Ishikawa (cell line): ENCODE measurements around the gene SRD5A1.

Experiments used
- CEBPB ChIP-seq: IDR thresholded peaks from 2 replicates; pipeline ENCODE4 v1.6.1; 2012
- CREB1 ChIP-seq: IDR thresholded peaks from 2 replicates; pipeline ENCODE4 v1.6.1; 2012; ENCODE audit warnings: low read depth
- EGR1 ChIP-seq: IDR thresholded peaks from 2 replicates; pipeline ENCODE4 v1.6.1; 2012
- EP300 ChIP-seq: IDR thresholded peaks from 2 replicates; pipeline ENCODE4 v1.6.1; 2012; ENCODE audit warnings: borderline replicate concordance
- FOXM1 ChIP-seq: IDR thresholded peaks from 2 replicates; pipeline ENCODE4 v1.6.1; 2012; ENCODE audit warnings: low read depth, borderline replicate concordance
- MAX ChIP-seq: IDR thresholded peaks from 2 replicates; pipeline ENCODE4 v1.6.1; 2012
- NFIC ChIP-seq: IDR thresholded peaks from 2 replicates; pipeline ENCODE4 v1.6.1; 2012
- RAD21 ChIP-seq: IDR thresholded peaks from 2 replicates; pipeline ENCODE4 v1.6.1; 2012; ENCODE audit warnings: low read depth
- REST ChIP-seq: IDR thresholded peaks from 2 replicates; pipeline ENCODE4 v1.6.1; 2012; ENCODE audit warnings: low read depth, mild to moderate bottlenecking
- TAF1 ChIP-seq: IDR thresholded peaks from 2 replicates; pipeline ENCODE4 v1.6.1; 2012; ENCODE audit warnings: low read depth, mild to moderate bottlenecking
- TCF12 ChIP-seq: IDR thresholded peaks from 2 replicates; pipeline ENCODE4 v1.6.1; 2012; ENCODE audit warnings: low read depth
- TEAD4 ChIP-seq: IDR thresholded peaks from 2 replicates; pipeline ENCODE4 v1.6.1; 2012
- USF1 ChIP-seq: IDR thresholded peaks from 2 replicates; pipeline ENCODE4 v1.6.1; 2012
- YY1 ChIP-seq: IDR thresholded peaks from 2 replicates; pipeline ENCODE4 v1.6.1; 2012; ENCODE audit warnings: low read depth
- ZBTB7A ChIP-seq: IDR thresholded peaks from 2 replicates; pipeline ENCODE4 v1.6.1; 2012; ENCODE audit warnings: low read depth

The SRD5A1 gene

GRCh38 chr5:6601271-6601670, 32.0 kb upstream of the SRD5A1 start:
- TF ChIP-seq CREB1 (no peak), RAD21 (no peak), ZBTB7A (no peak), MAX (no peak)

- TF ChIP-seq TAF1 = no peak
- TF ChIP-seq FOXM1 = no peak
- TF ChIP-seq ZBTB7A = no peak
- TF ChIP-seq MAX = no peak
- no peak for TF ChIP-seq USF1
- TF ChIP-seq EP300 = no peak
- no peak for TF ChIP-seq CEBPB
- no peak for TF ChIP-seq YY1
- TF ChIP-seq REST = no peak
- TF ChIP-seq NFIC = no peak
- TF ChIP-seq RAD21 = no peak
- TF ChIP-seq EGR1 = no peak
- no peak for TF ChIP-seq TCF12
- no peak for TF ChIP-seq TEAD4
- TF ChIP-seq CREB1 = no peak
Observed at GRCh38 chr5:6601816-6602215, 31.4 kb upstream of the SRD5A1 start.

GRCh38 chr5:6602441-6602840, 30.8 kb upstream of the SRD5A1 start:
- no peak for TF ChIP-seq EP300
- TF ChIP-seq CREB1 = no peak
- TF ChIP-seq NFIC = no peak
- no peak for TF ChIP-seq ZBTB7A
- no peak for TF ChIP-seq CEBPB
- no peak for TF ChIP-seq TCF12
- no peak for TF ChIP-seq REST
- no peak for TF ChIP-seq MAX
- no peak for TF ChIP-seq USF1
- no peak for TF ChIP-seq FOXM1
- TF ChIP-seq YY1 = no peak
- no peak for TF ChIP-seq EGR1

GRCh38 chr5:6603643-6604042, 29.6 kb upstream of the SRD5A1 start:
- TF ChIP-seq REST (no peak), USF1 (no peak), EGR1 (no peak), CEBPB (no peak), EP300 (no peak)

GRCh38 chr5:6604341-6604740, 28.9 kb upstream of the SRD5A1 start:
- TF ChIP-seq TCF12 = no peak
- no peak for TF ChIP-seq TAF1
- TF ChIP-seq CREB1 = no peak
- no peak for TF ChIP-seq EP300
- no peak for TF ChIP-seq EGR1
- no peak for TF ChIP-seq RAD21
- TF ChIP-seq NFIC = no peak
- TF ChIP-seq USF1 = no peak
- TF ChIP-seq YY1 = no peak
- no peak for TF ChIP-seq ZBTB7A
- TF ChIP-seq TEAD4 = no peak
- TF ChIP-seq MAX = no peak
- TF ChIP-seq CEBPB = no peak
- no peak for TF ChIP-seq FOXM1
- TF ChIP-seq REST = no peak
